Hepatocyte (in vitro differentiated cells): ENCODE results near the gene BLOC1S5.

Experiments
- EZH2 ChIP-seq: fragments of 200-600 bp; sonication (generic); IDR thresholded peaks from 2 replicates; pipeline ENCODE4 v1.6.1; 2016; ENCODE audit warnings: antibody characterized with exemption, mild to moderate bottlenecking, borderline replicate concordance
- EZH2phosphoT487 ChIP-seq: fragments of 200-600 bp; sonication (generic); IDR thresholded peaks from one replicate; pipeline ENCODE4 v1.6.1; 2018; ENCODE audit warnings: antibody characterized with exemption, mild to moderate bottlenecking, low read depth, moderate library complexity; ENCODE audit not compliant: unreplicated experiment, severe bottlenecking
- TF ChIP-seq, protein P1 (sequence below): fragments of 200-600 bp; sonication (generic); IDR thresholded peaks from 2 replicates; pipeline ENCODE4 v1.5.1; 2016; ENCODE audit warnings: antibody characterized with exemption, mild to moderate bottlenecking; ENCODE audit not compliant: poor library complexity

DNA sequence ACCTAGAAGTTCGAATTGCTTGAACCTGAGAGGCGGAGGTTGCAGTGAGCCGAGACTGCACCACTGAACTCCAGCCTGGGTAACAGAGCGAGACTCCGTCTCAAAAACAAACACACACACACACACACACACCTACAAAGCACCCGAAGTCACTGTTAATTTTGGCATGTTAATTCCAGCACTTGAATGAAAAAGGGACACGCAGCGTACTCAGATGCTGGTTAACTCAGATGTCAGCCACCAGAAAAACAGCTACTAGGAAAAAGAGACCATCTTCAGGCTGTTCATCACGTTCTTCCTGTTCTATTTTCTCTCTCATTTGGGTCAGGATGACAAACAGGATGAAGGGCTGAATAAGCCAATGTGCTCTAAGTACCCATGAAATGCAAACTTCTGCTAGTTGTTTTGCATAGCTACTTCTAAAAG lies 46.9 kb downstream of the BLOC1S5 start:
- TF ChIP-seq, protein P1, sequence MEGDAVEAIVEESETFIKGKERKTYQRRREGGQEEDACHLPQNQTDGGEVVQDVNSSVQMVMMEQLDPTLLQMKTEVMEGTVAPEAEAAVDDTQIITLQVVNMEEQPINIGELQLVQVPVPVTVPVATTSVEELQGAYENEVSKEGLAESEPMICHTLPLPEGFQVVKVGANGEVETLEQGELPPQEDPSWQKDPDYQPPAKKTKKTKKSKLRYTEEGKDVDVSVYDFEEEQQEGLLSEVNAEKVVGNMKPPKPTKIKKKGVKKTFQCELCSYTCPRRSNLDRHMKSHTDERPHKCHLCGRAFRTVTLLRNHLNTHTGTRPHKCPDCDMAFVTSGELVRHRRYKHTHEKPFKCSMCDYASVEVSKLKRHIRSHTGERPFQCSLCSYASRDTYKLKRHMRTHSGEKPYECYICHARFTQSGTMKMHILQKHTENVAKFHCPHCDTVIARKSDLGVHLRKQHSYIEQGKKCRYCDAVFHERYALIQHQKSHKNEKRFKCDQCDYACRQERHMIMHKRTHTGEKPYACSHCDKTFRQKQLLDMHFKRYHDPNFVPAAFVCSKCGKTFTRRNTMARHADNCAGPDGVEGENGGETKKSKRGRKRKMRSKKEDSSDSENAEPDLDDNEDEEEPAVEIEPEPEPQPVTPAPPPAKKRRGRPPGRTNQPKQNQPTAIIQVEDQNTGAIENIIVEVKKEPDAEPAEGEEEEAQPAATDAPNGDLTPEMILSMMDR = no peak
- TF ChIP-seq EZH2phosphoT487 = no peak
- no peak for TF ChIP-seq EZH2
